KBM-7 (cell line): ENCODE data around the gene TRNAU1AP.
A peak's percentile ranks its signal among the peaks of the same experiment; 100 is the strongest.
"Not testable (repeated sequence)": the region's sequence is repeated elsewhere in the genome, so short reads cannot be mapped to it uniquely, and the experiment has no call there.

Experiments
- DNase-seq: peaks from one replicate; pipeline ENCODE4 v3.0.0-alpha.2; 2015
- in situ Hi-C: fragments of 300-500 bp; cut with MboI; formaldehyde crosslinking; loops from 2 replicates; pipeline ENCODE4 v1.14.3; 2020; ENCODE audit warnings: low sequenced_read_pairs, low pct_unique_long_range_greater_than_20kb, mixed read lengths

TRNAU1AP gene

GRCh38 chr1:28552758-28553663 lies at the start of gene TRNAU1AP:
TSS of gene TRNAU1AP (plus strand) at chr1:28553085. CDS start at chr1:28553111, 26 bp downstream.
- in situ Hi-C loops: no loop called here
- peak; percentile 96 for DNase-seq

DNA sequence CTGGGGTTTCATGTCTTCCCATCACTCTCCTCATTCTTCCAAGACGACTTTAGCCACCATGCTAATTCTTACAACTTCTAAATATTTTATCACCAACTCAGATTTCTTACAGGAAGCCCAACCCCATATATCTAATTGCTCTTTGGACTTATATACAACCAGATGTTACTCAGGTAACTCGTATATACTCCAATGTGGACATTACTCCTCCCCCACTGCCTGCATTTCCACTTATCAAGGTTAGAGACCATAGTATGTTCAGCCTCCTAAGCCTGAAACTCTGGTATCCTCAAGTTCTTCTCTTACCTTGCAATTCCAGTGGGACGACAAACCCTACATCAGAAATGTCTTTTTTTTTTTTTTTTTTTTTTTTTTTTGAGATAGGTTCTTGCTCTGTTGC lies 49.8 kb upstream of the TRNAU1AP start:
- in situ Hi-C loops: no loop called here

DNA sequence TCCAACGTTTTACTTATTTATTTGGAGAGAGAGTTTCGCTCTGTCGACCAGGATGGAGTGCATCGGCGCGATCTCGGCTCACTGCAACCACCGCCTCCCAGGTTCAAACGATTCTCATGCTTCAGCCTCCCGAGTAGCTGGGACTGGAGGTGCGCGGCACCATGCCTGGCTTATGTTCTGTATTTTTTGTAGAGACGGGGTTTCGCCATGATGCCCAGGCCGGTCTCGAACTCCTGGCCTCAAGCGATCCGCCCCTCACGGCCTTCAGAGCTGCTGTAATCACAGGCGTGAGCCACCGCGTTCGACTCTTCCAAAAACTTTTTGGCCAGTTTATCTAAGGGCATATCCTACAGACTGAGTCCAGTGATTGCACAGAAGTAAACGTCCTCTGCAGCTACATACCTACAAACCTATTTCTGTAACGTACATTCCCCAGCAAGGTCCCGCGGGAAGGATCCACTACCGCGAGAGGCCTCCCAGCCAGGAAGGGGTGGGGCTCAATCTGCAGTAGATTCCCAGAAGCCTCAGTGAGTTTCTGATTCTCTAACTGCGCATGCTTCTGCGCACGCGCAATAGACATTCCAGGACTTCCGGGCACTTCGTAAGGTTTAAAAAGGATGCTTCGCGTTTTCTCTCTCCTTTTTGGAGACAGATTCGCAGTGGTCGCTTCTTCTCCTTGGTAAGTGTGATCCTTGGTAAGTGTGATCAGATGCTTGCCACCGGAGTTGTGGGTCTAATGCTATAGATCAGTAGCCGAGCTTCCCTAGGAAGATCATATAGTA lies 47.3 kb upstream of the TRNAU1AP start, which contains the start of gene RCC1:
Gene RCC1 (plus strand): TSS at position 638 of the 782 bp plus-strand sequence. CDS start 23,824 bp downstream, outside the sequence.
- in situ Hi-C loops: no loop called here
- DNase-seq: peak; percentile 97

More for the DNA sequence above, 49.8 kb upstream of the TRNAU1AP start:
- DNase-seq: no peak

DNA sequence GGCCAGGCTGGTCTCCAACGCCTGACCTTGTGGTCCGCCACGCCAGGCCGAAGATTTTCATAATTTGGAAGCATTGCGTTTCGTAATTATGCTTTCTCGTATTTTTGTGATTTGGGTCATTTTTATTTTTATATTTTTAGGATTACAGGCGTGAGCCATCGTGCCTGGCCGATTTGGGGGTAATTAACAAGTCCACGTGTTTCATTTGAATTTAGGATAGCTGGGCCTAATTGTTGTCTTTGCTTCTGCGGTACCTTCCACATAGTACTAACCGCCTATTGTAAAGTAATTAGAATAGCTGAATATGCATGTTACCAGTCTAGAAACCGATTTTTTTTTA lies 46.0 kb upstream of the TRNAU1AP start:
- in situ Hi-C loops: no loop called here
- no peak for DNase-seq

- DNase-seq: peak; percentile 57
Observed at GRCh38 chr1:28507247-28507645, 45.6 kb upstream of the TRNAU1AP start.

GRCh38 chr1:28507646-28508434 lies 45.0 kb upstream of the TRNAU1AP start:
- in situ Hi-C loops: no loop called here
- peak; percentile 46 for DNase-seq

More at GRCh38 chr1:28507247-28507645, 45.6 kb upstream of the TRNAU1AP start:
- in situ Hi-C loops: no loop called here

DNA sequence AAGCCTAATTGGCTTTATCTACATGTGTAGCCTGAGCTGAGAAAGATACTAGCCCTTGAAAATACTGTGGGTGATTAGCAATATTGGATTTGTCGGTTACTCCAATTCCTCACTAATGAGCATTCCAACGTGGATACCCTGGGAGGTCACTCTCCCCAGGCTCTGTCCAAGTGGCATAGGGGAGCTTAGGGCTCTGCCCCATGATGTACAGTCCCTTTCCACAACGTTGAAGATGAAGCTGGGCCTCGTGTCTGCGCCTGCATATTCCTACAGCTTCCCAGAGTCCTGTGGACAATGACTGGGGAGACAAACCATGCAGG lies 44.5 kb upstream of the TRNAU1AP start:
- peak; percentile 37 for DNase-seq
- in situ Hi-C loops: no loop called here

GRCh38 chr1:28509705-28510272 lies 43.1 kb upstream of the TRNAU1AP start:
- in situ Hi-C loops: no loop called here
- peak; percentile 53 for DNase-seq

DNA sequence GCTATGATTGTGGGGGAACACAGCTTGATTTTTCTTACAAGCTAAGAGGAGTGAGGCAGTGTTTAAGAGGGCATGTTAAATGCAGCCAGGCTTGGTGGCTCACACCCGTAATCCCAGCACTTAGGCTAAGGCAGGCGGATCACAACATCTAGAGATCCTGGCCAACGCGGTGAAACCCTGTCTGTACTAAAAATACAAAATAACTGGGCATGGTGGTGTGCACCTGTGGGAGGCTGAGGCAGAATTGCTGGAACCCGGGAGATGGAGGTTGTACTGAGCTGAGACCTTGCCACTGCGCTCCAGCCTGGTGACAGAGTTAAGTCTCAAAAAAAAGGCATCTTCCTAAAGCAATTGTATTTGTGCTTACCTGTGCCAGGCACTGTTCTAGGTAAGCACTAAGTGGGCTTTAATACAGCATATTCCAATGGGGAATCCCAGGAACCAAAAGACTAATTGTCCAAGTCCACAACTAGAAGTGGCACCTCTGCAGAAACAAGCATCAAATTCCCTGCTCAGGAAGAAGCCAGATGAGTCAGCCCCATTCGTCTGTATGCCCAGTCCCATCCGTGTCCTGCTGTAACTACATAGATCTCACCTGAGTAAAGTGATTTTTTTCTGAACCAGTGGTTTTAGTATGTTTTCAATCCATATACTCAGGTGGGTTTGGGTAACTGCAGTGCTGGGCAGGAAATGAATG lies 42.5 kb upstream of the TRNAU1AP start:
- in situ Hi-C loops: no loop called here

GRCh38 chr1:28510970-28511440 lies 41.9 kb upstream of the TRNAU1AP start:
- peak; percentile 78 for DNase-seq
- in situ Hi-C loops: no loop called here

More for the DNA sequence above, 42.5 kb upstream of the TRNAU1AP start:
- DNase-seq: no peak

DNA sequence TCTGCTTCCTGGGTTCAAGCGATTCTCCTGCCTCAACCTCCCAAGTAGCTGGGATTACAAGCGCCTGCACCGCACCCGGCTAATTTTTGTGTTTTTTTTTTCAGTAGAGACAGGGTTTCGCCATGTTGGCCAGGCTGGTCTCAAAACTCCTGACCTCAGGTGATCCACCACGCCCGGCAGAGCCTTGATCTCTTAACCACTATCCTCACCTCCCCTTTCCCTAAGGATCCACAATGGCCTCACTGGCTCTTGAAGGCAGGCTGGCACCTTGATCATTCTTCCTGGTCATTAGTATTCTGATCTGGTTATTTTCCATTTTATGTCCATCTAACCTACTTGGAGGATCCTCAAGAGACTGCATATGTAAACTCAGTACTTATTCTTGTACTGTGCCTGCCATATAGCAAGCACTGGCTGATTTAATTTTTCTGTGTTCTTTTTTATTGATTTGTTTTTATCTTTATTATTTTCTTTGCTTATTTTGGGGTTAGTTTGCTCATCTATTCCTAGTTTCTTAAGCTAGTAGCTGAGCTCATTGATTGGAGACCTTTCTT lies 40.8 kb upstream of the TRNAU1AP start:
- peak; percentile 60 for DNase-seq
- in situ Hi-C loops: no loop called here

DNA sequence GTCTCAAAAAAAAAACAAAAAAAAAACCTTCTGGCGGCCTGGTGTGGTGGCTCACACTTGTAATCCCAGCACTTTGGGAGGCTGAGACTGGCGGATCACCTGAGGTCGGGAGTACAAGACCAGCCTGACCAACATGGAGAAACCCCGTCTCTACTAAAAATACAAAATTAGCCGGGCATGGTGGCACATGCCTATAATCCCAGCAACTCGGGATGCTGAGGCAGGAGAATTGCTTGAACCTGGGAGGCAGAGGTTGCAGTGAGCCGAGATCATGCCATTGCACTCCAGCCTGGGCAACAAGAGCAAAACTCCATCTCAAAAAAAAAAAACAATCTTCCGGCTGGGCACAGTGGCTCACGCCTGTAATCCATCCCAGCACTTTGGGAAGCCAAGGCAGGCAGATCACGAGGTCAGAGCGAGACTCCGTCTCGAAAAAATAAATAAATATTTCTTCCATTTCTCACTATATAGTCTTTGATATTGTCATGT lies 38.4 kb upstream of the TRNAU1AP start:
- peak; percentile 49 for DNase-seq
- in situ Hi-C loops: not testable (repeated sequence)

- in situ Hi-C loops: no loop called here
- DNase-seq: peak; percentile 43
Observed at GRCh38 chr1:28516518-28516956, 36.3 kb upstream of the TRNAU1AP start.

GRCh38 chr1:28517649-28517999 lies 35.3 kb upstream of the TRNAU1AP start:
- DNase-seq: no peak
- in situ Hi-C loops: no loop called here

DNA sequence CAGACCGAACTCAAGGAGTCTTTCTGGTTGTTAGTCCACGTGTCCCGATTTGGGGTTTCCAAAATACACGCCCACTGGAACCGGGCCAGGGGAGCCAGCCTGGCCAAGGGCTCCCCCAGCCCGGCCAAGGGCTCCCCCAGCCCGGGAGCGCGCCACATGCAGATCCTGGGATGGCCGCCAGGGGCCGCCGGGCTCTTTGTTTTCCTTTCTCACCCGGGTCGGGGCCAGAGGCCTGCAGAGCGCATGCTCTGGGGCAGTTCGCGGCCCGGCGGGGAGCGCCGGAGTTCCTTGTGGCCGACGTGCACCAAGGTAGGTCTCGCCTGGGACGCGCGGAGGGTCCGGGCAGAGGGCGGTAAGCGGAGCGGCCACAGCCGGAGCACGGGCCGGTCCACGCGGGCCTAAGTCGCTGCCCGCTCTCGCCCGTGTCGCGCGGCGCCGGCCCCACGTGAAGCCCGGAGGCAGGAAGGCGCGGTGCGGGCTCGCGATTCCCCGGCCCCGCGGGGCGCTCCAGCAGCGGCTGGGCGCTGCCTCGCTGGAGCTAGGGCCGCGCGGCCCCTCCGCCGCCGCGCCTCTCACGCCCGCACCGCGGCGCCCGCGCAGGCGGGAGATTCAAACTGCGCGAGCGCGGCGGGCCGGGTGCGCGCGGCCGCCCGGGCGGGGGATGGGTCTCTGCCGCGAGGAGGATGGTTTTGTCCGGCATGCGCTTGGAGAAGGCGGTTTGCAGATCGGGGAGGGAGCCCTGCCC lies 34.7 kb upstream of the TRNAU1AP start:
- in situ Hi-C loops: no loop called here
- peak; percentile 92 for DNase-seq

GRCh38 chr1:28518745-28519341 lies 34.0 kb upstream of the TRNAU1AP start:
- in situ Hi-C loops: no loop called here
- peak; percentile 61 for DNase-seq
